Fibroblast of lung (primary cell): ENCODE results near the gene MSANTD1. TPM values are rescaled to one million over a fixed set of nuclear protein-coding genes. Genes with fewer than 3 reads are reported as not detected.

Experiments
- DNase-seq, 2 donors: peaks; one replicate each; pipeline versions ENCODE4 v3.0.0 to v3.0.0-alpha.2; 2010; ENCODE audit warnings: low read depth in 2 of 2
- H2AFZ ChIP-seq: 2 replicates; pipeline ENCODE4 v1.5.1; 2012; ENCODE audit warnings: low read length, control low read depth, inconsistent platforms
- H3K27ac ChIP-seq: 2 replicates; pipeline ENCODE4 v1.5.1; 2011; ENCODE audit warnings: low read length, control low read depth; ENCODE audit not compliant: insufficient read depth
- H3K27me3 ChIP-seq: 2 replicates; pipeline ENCODE4 v1.5.1; 2011; ENCODE audit warnings: mild to moderate bottlenecking, low read length; ENCODE audit not compliant: control insufficient read depth, insufficient read depth
- H3K36me3 ChIP-seq: 2 replicates; pipeline ENCODE4 v1.5.1; 2011; ENCODE audit warnings: low read length; ENCODE audit not compliant: control insufficient read depth, insufficient read depth
- H3K4me1 ChIP-seq: 2 replicates; pipeline ENCODE4 v1.5.1; 2011; ENCODE audit warnings: low read length; ENCODE audit not compliant: control insufficient read depth, insufficient read depth; ENCODE audit errors: extremely low read depth
- H3K4me2 ChIP-seq: 2 replicates; pipeline ENCODE4 v1.5.1; 2011; ENCODE audit warnings: low read length, control low read depth; ENCODE audit not compliant: insufficient read depth; ENCODE audit errors: extremely low read depth
- H3K4me3 ChIP-seq, 4 experiments: fragments of 200-600 bp in 1 of 4; sonication (generic) in 1 of 4; replicated peaks in 1 of 4; 2 replicates each; pipeline ENCODE4 v1.5.1; 2011 to 2016; ENCODE audit warnings: low read length in 4 of 4, low read depth in 3 of 4, mild to moderate bottlenecking in 3 of 4, control low read depth in 2 of 4, inconsistent platforms in 1 of 4, mixed read lengths in 1 of 4; ENCODE audit not compliant: insufficient read depth in 1 of 4; ENCODE audit errors: control extremely low read depth in 1 of 4
- H3K79me2 ChIP-seq: 2 replicates; pipeline ENCODE4 v1.5.1; 2012; ENCODE audit warnings: mild to moderate bottlenecking, low read length, inconsistent platforms; ENCODE audit not compliant: control insufficient read depth, insufficient read depth
- H3K9ac ChIP-seq: 2 replicates; pipeline ENCODE4 v1.5.1; 2011; ENCODE audit warnings: mild to moderate bottlenecking, low read length, control low read depth; ENCODE audit not compliant: insufficient read depth
- H3K9me3 ChIP-seq: 2 replicates; pipeline ENCODE4 v1.5.1; 2012; ENCODE audit warnings: low read depth, low read length; ENCODE audit not compliant: control insufficient read depth, insufficient read depth
- H4K20me1 ChIP-seq: 2 replicates; pipeline ENCODE4 v1.5.1; 2011; ENCODE audit warnings: low read length; ENCODE audit not compliant: control insufficient read depth, insufficient read depth; ENCODE audit errors: extremely low read depth
- EZH2 ChIP-seq: IDR thresholded peaks from 2 replicates; pipeline ENCODE4 v1.5.1; 2012; ENCODE audit warnings: low read length, control low read depth, mild to moderate bottlenecking; ENCODE audit errors: missing control alignments
- polyA plus RNA-seq, 2 donors: library from polyadenylated mRNA; depleted of rRNA in 1 of 2; stranded (reverse) in 1 of 2; unstranded in 1 of 2; fragments of >200 nt; gene quantifications; 2 replicates each; pipeline ENCODE4 v1.2.1, GENCODE V29; 2011 to 2012; ENCODE audit warnings: missing spikeins in 1 of 2
- total RNA-seq: library from RNA; depleted of rRNA; stranded (reverse); fragments of >200 nt; gene quantifications from 2 replicates; pipeline ENCODE4 v1.2.1, GENCODE V29; 2014
- TF ChIP-seq, protein P1 (sequence below), 2 donors: IDR thresholded peaks in 1 of 2; conservative IDR thresholded peaks in 1 of 2; 1 replicate in 1 of 2; 2 replicates in 1 of 2; pipeline ENCODE4 v1.5.1; 2011 to 2012; ENCODE audit warnings: low read length in 2 of 2, control low read depth in 1 of 2, inconsistent platforms in 1 of 2, low read depth in 1 of 2, mild to moderate bottlenecking in 1 of 2

The MSANTD1 gene
- total and polyA plus RNA-seq, 2 donors (not counting 1 experiment from before 2014, with no cell fraction given), result 0.50 TPM; not detected in 1

DNA sequence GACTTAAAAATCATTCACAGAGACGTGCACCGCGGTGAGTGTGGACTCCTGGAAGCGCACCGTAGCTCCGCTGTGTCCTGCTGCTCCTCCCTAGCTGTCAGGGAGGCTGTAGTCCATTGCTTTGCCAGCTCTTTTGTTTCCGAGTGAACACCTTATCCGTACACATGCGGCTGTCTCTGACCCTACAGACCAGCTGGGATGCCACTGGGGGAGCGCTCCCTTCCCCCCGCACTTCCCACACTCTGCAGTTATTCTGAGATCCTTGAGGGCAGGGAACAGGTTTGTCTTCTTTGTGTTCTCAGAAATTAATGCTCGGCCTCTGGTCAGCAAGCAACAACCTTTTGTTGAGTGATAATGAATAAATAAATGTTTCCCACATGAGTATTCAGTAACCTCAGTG is 33.7 kb upstream of the MSANTD1 start:
- no peaks in the 10 kb centered on the region for H3K27me3 ChIP-seq
- H4K20me1 ChIP-seq, result no peaks in the 10 kb centered on the region
- H3K36me3 ChIP-seq, result peaks cover 16% of the 10 kb centered on the region
- H3K4me3 ChIP-seq, result no peak overlapping the region
- H3K9ac ChIP-seq, result no peak overlapping the region
- H3K79me2 ChIP-seq, result no peaks in the 10 kb centered on the region
- H3K4me2 ChIP-seq, result no peak overlapping the region
- no peaks in the 10 kb centered on the region for H3K9me3 ChIP-seq
- H3K4me1 ChIP-seq, result no peaks in the 10 kb centered on the region
- no peak overlapping the region for H3K27ac ChIP-seq
- no peak overlapping the region for H2AFZ ChIP-seq
- TF ChIP-seq EZH2, result no peak
- TF ChIP-seq, protein P1, sequence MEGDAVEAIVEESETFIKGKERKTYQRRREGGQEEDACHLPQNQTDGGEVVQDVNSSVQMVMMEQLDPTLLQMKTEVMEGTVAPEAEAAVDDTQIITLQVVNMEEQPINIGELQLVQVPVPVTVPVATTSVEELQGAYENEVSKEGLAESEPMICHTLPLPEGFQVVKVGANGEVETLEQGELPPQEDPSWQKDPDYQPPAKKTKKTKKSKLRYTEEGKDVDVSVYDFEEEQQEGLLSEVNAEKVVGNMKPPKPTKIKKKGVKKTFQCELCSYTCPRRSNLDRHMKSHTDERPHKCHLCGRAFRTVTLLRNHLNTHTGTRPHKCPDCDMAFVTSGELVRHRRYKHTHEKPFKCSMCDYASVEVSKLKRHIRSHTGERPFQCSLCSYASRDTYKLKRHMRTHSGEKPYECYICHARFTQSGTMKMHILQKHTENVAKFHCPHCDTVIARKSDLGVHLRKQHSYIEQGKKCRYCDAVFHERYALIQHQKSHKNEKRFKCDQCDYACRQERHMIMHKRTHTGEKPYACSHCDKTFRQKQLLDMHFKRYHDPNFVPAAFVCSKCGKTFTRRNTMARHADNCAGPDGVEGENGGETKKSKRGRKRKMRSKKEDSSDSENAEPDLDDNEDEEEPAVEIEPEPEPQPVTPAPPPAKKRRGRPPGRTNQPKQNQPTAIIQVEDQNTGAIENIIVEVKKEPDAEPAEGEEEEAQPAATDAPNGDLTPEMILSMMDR (conservative IDR thresholded peaks at IDR 0.05 in 1 of 2, IDR thresholded peaks at IDR 0.05 in 1 of 2; ENCODE audit: low read depth in 1 of 2, low read length in 2 of 2), result no peak
- no peak for DNase-seq

DNA sequence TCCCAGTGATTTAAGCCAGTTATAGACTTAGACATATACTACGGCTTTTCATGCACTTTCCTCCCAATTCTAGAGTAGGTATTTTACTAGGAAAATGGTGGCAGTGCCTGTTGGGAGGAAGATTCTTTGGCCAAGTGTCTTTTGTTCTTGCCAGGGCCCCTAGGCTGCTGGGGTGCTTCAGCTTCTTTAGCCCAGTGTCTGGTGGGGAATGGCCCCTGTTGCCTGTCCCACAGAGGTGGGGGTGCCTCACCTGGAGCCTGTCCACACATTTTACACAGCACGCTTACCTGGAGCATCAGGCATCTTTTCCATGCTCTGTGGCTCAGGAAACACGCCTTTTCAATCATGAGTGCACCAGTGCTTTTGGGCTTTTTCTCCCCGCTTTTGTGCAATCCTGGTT is 33.2 kb upstream of the MSANTD1 start:
- no peak for DNase-seq
- Histone ChIP-seq H3K36me3 (peaks cover 17% of the 10 kb centered on the region), H3K4me3 (no peak overlapping the region), H3K9me3 (no peaks in the 10 kb centered on the region), H3K4me2 (no peak overlapping the region), H3K9ac (no peak overlapping the region), H4K20me1 (no peaks in the 10 kb centered on the region), H3K27ac (no peak overlapping the region), H2AFZ (no peak overlapping the region), H3K4me1 (no peaks in the 10 kb centered on the region), H3K27me3 (no peaks in the 10 kb centered on the region), H3K79me2 (no peaks in the 10 kb centered on the region)
- TF ChIP-seq, protein P1 (conservative IDR thresholded peaks at IDR 0.05 in 1 of 2, IDR thresholded peaks at IDR 0.05 in 1 of 2; ENCODE audit: low read depth in 1 of 2, low read length in 2 of 2), result no peak
- no peak for TF ChIP-seq EZH2

DNA sequence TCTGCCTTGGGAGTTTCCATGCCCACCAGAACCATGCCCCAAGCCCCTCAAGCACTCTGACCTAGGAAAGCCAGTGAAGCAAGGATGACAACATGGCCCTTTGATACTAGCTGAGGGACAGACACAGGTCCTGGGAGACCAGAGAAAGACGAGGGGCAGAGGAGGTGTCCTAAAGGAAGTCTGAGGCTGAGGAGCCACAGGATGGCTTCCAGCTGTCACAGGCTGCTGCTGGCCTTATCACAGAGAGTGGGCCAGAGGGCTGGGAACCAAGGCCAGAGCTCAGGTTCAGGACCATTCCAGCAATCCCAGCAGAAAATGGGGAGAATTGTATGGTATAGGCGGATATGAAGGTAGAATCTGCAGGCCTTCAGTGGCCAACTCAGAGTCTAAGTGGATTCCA is 31.7 kb upstream of the MSANTD1 start:
- H3K27ac ChIP-seq, result no peak overlapping the region
- H3K9ac ChIP-seq, result no peak overlapping the region
- no peaks in the 10 kb centered on the region for H3K79me2 ChIP-seq
- no peaks in the 10 kb centered on the region for H3K4me1 ChIP-seq
- H3K27me3 ChIP-seq, result no peaks in the 10 kb centered on the region
- peaks cover 18% of the 10 kb centered on the region for H3K36me3 ChIP-seq
- no peak for TF ChIP-seq EZH2
- TF ChIP-seq, protein P1 (conservative IDR thresholded peaks at IDR 0.05 in 1 of 2, IDR thresholded peaks at IDR 0.05 in 1 of 2; ENCODE audit: low read depth in 1 of 2, low read length in 2 of 2), result no peak
- DNase-seq, result no peak
- H3K9me3 ChIP-seq, result no peaks in the 10 kb centered on the region
- H3K4me3 ChIP-seq, result no peak overlapping the region
- no peak overlapping the region for H2AFZ ChIP-seq
- no peaks in the 10 kb centered on the region for H4K20me1 ChIP-seq
- H3K4me2 ChIP-seq, result no peak overlapping the region
